ENCODE data around the gene ZNF366.
A peak's percentile ranks its signal among the peaks of the same experiment; 100 is the strongest.

ZNF366 gene, protein sequence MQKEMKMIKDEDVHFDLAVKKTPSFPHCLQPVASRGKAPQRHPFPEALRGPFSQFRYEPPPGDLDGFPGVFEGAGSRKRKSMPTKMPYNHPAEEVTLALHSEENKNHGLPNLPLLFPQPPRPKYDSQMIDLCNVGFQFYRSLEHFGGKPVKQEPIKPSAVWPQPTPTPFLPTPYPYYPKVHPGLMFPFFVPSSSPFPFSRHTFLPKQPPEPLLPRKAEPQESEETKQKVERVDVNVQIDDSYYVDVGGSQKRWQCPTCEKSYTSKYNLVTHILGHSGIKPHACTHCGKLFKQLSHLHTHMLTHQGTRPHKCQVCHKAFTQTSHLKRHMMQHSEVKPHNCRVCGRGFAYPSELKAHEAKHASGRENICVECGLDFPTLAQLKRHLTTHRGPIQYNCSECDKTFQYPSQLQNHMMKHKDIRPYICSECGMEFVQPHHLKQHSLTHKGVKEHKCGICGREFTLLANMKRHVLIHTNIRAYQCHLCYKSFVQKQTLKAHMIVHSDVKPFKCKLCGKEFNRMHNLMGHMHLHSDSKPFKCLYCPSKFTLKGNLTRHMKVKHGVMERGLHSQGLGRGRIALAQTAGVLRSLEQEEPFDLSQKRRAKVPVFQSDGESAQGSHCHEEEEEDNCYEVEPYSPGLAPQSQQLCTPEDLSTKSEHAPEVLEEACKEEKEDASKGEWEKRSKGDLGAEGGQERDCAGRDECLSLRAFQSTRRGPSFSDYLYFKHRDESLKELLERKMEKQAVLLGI

DNA sequence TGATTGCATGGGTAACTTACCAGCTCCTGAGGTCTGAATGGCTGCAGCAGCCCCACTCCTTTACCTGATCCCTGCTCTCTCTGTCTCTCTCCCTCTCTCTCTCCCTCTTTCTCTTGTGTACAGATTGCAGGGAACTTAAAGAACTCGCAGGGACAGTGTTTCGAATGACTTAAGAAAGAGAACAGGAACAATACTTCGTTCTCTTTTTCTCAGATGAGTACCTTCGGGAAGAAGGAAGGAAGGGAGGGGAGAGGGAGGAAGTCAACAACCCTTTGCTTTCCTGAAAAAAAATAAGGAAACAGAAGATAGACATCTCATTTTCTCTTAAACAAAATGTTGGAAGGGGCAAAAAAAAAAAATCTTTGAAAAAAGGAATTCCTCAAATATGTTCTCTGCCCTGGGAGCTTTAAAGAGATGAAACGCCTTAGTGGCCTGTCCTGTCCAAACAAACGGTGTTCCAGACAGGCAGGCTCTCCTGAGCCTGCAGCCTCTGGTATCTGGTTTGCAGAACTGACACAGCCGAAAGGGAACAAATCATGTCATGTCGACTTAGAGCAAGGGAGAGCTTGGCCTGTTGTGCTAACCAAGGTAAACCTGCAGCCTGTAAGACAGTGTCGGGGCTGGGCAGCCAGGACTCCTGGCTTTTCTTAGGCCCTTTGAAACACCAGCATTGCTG lies at the start of gene ZNF366:
Gene ZNF366 (minus strand): TSS at position 180 of the 676 bp plus-strand sequence. CDS start 45,914 bp downstream, outside the sequence.
- no peak for DNase-seq

DNA sequence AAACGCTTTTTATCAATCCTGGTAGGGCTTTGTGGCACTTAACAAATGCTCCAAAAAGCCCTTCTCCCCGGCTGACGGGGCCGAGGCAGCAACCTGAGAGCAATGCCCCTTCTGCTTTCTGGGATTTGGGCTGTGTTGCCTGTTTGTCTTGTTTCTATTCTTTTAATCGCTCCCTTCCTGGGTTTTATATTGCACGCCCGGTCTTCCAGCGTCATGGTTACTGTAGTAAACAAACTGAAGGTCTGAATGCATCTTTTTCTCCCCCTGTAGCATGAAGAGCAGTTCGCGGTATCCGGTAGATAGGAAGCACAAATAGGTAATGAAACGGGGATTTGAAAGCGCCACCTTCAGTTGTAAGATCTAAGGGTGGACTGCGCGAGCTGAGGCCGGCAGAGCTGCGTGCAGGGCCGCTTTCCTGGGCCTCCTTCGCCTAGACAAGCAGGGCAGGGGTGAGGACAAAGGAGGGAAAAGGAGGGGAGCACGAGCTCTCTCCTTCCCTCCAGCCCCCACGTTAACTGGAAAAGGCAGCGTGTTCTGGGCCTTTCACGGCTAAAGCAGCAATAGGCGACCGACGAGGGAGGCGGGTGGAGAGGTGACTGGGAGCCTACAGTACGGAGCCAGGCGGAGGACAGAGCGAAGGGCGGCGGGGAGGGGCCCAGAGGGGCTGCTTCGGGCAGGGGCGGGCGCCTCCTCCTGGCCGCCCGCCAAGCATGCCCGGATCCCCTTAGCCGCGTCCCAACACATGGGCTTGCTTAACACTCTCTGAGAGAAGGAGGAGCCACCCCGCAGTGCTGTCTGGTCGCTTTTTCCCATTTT lies 49.3 kb upstream of the ZNF366 start:
- no peak for DNase-seq

DNA sequence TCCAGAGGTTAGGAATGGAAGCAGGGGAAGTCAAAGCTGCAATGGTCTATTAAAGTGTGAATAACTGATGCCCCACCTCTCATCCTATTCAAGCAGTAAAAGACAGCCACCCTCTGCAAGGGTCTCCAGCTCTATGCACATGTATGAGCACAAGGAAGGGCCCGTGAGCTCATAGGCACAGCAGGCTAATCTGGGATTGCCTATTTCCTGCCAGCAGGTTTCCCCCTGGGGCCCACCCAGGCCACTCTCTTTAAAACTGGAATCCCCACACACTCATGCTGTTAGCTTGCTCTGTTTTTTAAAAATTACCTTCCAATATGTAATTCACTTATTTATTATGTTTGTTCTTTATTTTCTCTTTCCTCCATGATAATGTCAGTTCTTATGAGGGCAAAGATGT lies 48.7 kb upstream of the ZNF366 start:
- no peak for DNase-seq

DNA sequence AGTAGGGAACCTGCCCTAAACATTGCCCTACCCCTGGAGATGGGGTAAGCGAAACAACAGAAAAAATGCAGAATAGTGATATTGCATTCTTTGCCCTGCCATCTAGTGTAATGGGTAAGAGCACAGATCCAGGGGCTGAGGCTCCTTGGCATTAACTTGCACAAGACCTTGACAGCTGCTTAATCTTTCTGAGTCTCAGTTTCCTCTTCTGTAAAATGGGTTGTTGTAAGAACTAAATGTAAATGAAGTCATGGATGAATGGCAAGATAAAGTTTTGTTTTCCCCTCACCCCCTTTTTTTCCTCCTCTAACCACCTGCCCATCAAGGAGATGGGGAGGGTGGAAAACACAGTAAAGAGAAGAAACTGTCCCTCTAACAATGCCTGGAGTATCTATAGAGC lies 47.7 kb upstream of the ZNF366 start:
- no peak for DNase-seq

DNA sequence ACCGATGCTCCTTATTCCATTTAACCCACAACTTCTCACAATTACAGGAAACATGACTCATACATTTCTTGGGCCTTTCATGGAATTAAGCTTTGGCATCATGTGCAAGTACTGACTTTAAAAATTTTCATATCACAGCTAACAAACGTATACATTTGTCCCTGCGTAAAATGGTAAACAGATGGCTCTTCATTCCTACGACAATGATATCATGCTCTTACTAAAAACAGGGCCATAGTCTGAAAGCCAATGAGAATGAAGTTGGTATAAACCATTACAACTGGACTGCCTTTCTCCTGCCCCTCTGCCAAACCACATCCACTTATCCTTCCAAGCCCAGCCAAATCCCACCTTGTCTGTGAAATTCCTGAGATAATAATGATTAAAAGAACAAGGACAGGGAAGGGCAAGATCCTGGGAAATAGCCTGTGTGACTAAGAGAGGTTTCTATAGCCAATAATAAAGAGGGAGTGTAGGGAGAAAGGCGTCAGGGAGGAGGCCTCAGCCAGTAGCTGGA lies 44.9 kb upstream of the ZNF366 start:
- DNase-seq, result no peak

DNA sequence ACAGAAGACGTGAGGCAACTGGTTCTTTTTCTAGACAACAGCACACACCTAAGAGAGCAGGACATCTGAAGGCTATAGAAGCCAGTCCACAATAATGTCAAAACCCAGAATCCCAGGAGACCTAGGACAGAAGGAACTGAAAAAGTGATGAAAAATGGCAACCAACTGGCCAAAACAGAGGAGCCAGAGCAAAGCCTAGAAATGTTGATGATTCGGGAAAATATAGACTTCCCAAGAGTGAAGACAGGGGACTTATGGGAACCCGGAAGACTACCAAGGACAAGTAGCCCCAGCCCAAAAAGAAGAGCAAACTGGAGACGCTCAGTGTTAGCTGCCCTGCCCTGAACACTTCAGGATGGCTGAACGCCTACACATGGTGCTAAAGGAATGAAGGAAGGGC lies 43.4 kb upstream of the ZNF366 start:
- no peak for DNase-seq

DNA sequence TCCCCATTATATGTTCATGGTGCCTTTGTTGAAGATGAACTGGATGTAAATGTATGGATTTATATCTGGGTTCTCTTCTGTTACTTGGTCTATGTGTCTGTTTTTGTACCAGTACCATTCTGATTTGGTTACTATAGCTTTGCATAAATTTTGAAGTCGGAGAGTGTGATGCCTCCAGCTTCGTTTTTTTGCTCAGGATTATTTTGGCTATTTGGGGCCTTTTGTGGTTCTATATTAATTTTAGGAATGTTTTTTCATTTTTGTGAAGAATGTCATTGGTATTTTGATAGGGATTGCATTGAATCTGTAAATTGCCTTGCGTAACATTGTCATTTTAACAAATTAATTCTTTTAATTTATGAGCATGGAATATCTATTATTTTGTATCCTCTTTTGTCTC lies 36.6 kb upstream of the ZNF366 start:
- no peak for DNase-seq

DNA sequence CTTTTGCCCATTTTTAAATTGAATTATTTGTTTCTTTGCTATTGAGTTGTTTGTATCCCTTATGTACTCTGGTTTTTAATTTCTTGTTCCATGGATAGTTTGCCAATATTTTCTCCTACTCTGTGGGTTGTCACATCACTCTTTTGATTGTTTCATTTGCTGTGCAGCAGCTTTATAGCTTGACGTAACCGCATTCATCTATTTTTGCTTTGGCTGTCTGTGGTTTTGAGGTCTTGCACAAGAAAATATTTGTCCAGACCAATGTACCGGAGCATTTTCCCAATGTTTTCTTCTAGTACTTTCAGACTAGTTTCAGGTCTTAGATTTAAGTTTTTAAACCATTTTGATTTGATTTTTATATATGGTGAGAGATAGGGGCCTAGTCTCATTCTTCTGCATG lies 36.2 kb upstream of the ZNF366 start:
- DNase-seq, result no peak

DNA sequence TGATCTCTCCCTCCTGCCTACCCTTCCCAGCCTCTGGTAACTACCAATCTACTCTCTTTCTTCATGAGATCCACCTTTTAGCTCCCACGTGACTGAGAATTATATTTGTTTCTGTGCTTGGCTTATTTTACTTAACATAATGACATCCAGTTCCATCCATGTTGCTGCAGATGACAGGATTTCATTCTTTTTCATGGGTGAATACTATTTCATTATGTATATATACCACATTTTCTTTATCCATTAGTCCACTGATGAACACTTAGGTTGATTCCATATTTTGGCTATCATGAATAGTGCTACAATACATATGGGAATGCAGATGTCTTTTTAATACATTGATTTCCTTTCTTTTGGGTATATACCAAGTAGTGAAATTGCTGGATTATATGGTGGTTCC lies 35.5 kb upstream of the ZNF366 start:
- DNase-seq, result no peak

DNA sequence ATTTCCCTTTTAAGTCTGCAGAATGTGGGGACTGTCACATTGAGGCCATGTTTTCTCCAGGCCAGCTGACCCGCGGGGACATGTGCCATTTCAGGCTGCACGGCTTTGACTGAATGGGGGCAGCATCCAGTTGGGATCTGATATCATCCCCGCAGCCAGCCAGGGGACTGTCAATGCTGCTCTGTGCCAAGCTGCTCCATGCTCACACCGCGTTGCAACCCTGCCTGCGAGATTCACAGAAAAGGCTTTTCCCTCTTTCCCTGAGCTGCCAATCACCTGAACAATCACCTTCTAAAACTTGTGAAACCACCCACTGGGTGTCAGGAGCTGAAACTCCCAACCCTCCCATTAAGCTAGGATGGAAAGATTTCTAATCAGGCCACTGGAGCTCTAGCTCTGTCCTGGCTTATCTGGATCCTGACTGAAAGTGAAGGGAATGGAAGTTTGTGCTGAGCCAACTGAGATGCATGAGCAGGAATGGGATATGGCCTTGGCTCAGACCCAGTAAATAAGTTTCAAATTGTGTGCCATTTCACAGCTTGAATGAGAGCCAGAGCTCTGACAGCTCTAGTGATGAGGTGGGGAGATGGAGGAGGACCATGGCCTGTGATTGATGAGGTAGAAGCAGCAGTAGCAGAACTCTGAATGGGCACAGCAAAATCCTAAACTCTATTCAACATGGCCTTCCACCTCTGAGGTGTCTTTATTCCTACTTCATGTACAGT lies 34.5 kb upstream of the ZNF366 start:
- no peak for DNase-seq

DNA sequence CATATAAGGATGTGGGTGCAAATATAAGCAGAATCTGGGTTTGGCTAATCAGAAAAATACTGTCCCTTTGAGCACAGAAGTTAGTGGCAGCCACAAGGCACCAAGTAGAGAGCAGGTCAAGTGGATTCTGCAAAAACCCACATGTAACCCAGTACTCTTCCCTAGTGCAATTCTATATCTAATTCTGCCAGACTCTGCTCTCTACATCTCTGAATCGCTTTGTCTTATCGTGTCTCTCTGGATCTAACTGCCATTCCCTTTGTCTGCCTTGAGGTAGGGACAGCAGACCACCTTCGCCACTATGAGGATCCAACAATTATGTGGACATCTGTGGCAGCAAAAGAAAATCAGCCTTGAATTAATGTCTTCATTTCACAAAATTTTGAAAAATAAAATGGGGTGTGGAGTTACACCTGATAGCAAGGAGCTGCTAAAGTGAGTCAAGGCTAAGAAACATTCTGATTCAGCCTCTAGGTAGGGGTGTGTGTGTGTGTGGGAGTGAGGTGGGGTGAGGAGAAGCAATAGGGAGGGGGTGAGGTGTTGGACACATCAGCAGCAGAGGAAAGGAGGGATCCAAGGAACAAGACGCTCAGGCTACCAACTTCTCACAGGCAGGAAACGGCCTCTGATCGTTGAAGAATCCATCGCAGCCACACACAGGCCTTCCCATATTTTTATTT lies 33.7 kb upstream of the ZNF366 start:
- no peak for DNase-seq

DNA sequence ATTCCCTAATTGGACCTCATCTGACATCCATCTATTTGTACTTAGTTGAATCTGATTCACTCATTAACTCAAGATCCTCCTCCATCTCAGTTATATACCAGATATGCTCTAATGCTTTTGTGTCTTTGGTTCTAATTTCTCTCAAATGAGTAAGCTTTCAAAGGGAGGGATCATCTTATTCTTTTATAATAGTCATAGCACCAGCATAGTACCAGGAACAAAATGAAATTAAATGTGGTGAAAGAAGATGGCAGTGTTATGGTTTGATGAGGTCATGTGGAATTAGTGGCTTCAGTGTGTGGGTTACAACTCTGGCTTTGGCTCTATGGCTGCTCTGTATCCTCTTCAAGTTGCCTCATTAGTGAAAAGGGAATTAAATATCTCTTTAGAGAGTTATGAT lies 32.5 kb upstream of the ZNF366 start:
- no peak for DNase-seq

DNA sequence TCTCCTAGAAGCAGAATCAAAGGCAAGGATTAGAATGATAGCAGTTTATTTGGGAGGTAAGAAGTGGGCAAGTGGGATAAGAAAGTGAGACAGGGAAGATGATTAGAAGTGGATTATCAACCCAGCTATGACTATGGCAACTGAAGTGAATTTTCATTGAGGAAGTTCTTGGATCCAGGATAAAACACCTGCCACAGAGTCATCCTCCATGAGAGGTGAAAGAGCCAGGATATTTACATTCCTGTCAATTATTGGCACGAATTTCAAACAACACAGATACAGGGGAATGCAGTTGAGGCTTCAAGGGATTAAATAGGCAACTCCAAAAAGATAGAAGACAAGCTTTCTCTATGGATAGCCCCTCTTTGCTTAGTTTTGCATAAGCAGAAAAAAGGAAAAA lies 31.8 kb upstream of the ZNF366 start:
- no peak for DNase-seq

DNA sequence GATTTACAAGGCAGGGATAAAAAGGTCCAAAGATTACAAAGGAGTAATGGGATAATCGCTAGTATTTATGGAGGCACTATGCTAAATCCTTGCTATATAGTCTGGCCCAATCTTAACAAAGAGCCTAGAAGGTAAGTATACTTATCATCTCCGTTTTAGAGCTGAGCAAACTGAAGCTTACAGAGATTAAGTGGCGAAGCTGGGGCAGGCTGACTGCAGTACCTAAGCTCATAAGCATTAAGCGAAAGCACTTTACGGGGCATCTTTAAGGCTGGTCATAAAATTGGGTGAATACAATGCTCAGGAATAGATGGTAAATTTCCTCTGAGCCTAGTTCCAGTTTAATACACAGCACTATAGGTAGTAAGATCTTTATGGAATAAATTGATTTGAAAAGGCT lies 30.0 kb upstream of the ZNF366 start:
- DNase-seq, result no peak

DNA sequence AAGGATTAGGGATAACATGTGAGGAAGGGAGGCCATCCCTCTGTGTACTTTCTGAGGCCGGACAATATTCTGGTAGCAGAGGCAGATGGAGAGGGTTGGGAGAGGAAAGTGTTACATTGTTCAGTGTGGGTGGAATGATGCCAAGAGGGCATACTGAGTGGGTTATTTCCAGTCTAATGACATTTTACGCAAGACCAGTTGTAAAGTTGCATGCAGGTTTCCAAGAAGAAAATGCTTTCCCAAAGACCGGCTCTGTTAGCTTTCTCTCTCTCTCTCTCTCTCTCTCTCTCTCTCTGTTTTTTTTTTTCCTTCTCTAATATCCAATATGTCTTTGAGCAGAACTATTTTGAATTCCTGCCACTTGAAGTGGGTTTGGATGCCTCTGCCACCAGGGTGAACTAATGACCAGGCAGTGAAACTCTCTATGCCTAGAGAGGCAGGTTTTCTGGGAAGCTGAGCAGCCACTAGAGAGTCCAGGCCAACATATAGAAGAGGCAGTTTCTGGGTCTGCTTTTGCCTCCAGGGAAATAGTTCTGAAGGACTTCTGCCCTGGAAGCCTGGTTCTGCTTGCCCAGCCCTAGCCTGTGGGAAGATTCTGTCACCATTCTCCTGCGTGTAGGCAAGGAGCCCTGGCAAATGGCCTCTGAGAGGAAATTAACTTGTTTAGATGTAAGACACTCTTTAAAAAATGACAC lies 24.4 kb upstream of the ZNF366 start:
- no peak for DNase-seq

DNA sequence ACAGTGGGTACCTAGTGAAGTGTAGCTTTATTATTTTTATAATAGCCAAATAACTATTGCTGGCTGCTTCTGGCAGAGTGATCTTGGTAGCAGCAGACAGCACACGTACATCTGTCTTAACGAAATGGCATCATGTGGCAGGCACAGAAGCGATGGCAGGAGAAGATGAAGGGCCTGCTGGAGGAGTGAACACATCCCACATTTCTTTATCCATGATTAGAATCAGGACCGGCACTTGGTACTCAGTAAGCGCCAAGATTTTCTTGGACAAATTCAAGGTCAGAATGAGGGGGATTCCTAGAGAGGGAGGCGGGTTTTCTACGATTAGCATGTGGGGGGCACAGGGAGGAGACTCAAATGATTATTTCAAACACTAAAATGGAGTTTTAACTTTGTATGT lies 23.0 kb upstream of the ZNF366 start:
- DNase-seq, result no peak

DNA sequence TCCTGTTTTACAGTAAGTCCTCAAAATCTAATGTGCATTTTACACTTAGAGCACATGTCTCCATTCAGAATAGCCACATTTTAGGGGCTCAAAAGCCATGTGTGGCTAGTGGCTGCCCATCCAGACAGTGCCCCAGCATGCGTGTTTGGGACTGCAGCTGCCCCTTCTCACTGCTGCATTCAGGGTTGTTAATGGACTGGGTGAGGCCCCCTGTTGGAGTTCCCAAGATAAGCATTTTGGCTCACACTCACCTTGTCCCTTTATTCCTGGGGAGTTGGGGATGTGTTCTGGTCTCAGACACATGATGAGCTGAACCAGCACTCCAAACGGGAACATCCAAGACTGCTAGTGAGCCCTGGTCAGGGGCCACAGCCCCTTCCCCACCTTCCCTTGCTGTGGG lies 22.2 kb upstream of the ZNF366 start:
- DNase-seq, result no peak

DNA sequence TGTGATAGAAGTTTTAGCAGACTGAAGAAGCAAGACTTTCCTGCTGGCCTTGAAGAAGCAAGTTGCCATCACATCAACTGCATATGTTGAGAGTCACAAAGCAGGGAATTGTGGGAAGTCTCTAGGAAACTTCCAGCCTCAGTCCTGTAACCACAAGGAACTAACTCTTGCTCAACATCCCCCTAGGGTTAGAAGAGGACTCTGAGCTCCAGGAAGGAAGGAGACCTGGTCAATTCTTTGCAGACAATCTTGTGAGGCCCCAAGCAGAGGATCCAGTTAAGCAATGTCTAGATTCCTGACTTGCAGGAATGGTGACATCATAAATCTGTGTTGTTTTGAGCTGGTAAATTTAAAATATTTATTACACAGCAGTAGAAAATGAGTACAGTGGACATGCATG lies 18.6 kb upstream of the ZNF366 start:
- DNase-seq, result no peak

DNA sequence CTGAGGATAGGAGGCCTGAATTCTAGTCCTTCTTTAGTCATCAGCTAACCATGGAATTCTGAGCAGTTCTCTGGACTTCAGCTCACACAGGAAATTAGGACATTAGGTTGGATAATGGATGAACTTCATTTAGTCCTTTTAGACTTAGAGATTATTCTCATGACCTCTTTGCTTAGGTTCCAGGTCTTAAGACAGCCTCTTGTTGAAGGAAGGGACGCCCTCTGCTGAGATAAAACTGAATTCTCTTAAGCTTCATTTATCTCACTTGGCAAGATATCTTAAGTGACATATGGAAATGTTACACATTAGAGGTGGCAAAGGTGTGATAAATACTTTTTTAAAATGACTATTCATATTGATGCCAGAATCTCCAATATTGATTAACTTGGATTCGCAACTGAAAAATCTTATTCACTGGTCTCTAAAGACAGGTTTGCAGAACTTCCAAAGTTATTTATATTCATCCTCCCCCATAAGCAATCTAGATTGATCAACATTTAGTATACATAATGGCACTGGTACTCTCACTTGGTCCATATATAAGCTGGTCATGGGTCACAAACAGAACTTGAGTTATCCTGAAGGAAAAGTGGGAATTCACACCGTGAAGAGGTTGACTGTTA lies 16.9 kb upstream of the ZNF366 start:
- DNase-seq, result peak; percentile 12

DNA sequence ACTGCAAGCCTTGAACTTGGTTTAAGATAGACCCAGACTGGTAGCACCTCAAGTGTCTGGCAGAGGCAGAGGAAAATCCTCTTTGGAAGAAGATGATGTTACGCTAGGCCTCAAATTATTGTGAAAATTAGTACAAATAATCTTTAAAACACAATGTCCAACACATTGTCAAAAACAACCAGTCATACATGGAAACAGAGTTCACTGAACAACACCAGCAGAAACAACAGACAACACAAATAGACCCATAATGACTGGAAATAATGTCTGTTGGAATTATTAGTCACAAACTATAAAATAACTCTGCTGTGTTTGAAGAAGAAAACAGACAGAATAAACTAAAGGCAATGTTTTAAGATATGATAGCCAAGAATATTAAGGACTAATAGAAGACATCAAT lies 15.4 kb upstream of the ZNF366 start:
- no peak for DNase-seq

Measured in GF-D8 (cell line).